CD14-positive monocyte (primary cell): Measurements from ENCODE around the gene CFAP44. TPM values are rescaled to one million over a fixed set of nuclear protein-coding genes. Genes with fewer than 3 reads are reported as not detected.

Source experiments
- DNase-seq, 3 donors: peaks; one replicate each; pipeline ENCODE4 v3.0.0-alpha.2; 2011 to 2022
- H2AFZ ChIP-seq: 2 replicates; pipeline ENCODE4 v1.6.0; 2012; ENCODE audit warnings: mild to moderate bottlenecking, low read depth, low read length, inconsistent platforms; ENCODE audit not compliant: insufficient read depth, poor library complexity, severe bottlenecking
- H3K27ac ChIP-seq, 2 donors: 1 replicate in 1 of 2; 2 replicates in 1 of 2; pipeline ENCODE4 v1.5.1; 2012 to 2013; ENCODE audit warnings: low read length in 2 of 2, control low read depth in 1 of 2, inconsistent platforms in 1 of 2, low read depth in 1 of 2, mild to moderate bottlenecking in 1 of 2
- H3K27me3 ChIP-seq, 2 donors: one replicate each; pipeline versions ENCODE4 v1.6.0 to v1.6.1; 2011 to 2013; ENCODE audit warnings: low read length in 2 of 2; ENCODE audit not compliant: control insufficient read depth in 2 of 2, insufficient read depth in 2 of 2
- H3K36me3 ChIP-seq, 2 donors: replicated peaks in 1 of 2; 1 replicate in 1 of 2; 2 replicates in 1 of 2; pipeline versions ENCODE4 v1.5.1 to v1.6.1; 2012 to 2013; ENCODE audit warnings: low read length in 2 of 2, control low read depth in 1 of 2, inconsistent platforms in 1 of 2, mild to moderate bottlenecking in 1 of 2; ENCODE audit not compliant: insufficient read depth in 2 of 2, control insufficient read depth in 1 of 2
- H3K4me1 ChIP-seq, 2 donors: 1 replicate in 1 of 2; 2 replicates in 1 of 2; pipeline versions ENCODE4 v1.5.1 to v1.6.1; 2012 to 2013; ENCODE audit warnings: low read length in 2 of 2, control low read depth in 1 of 2, inconsistent platforms in 1 of 2, mild to moderate bottlenecking in 1 of 2, moderate library complexity in 1 of 2; ENCODE audit not compliant: insufficient read depth in 2 of 2, control insufficient read depth in 1 of 2
- H3K4me2 ChIP-seq: replicated peaks from 2 replicates; pipeline ENCODE3; 2012; ENCODE audit warnings: low read length, moderate library complexity, mild to moderate bottlenecking; ENCODE audit not compliant: poor library complexity, severe bottlenecking; ENCODE audit errors: extremely low read depth
- H3K4me3 ChIP-seq, 3 experiments: fragments of 200-600 bp in 1 of 3; sonication (generic) in 1 of 3; replicated peaks in 1 of 3; 1 replicate in 2 of 3; 2 replicates in 1 of 3; pipeline ENCODE4 v1.5.1; 2011 to 2013; ENCODE audit warnings: low read length in 3 of 3, mild to moderate bottlenecking in 3 of 3, control low read depth in 2 of 3, low read depth in 2 of 3, inconsistent platforms in 1 of 3, moderate library complexity in 1 of 3
- H3K79me2 ChIP-seq: 2 replicates; pipeline ENCODE4 v1.6.0; 2012; ENCODE audit warnings: mild to moderate bottlenecking, control low read depth, inconsistent platforms, low read length, moderate library complexity; ENCODE audit not compliant: insufficient read depth
- H3K9ac ChIP-seq: 2 replicates; pipeline ENCODE4 v1.6.0; 2017; ENCODE audit warnings: low read length, mild to moderate bottlenecking; ENCODE audit not compliant: insufficient read depth, poor library complexity, severe bottlenecking
- H3K9me3 ChIP-seq, 2 donors: replicated peaks in 1 of 2; 1 replicate in 1 of 2; 2 replicates in 1 of 2; pipeline versions ENCODE4 v1.5.1 to v1.6.1; 2012 to 2013; ENCODE audit warnings: low read length in 2 of 2, control low read depth in 1 of 2; ENCODE audit not compliant: control insufficient read depth in 1 of 2, insufficient read depth in 1 of 2
- H4K20me1 ChIP-seq: 2 replicates; pipeline ENCODE4 v1.6.0; 2012; ENCODE audit warnings: mild to moderate bottlenecking, low read length, control low read depth, moderate library complexity; ENCODE audit not compliant: insufficient read depth
- H3K27ac Mint-ChIP-seq, 7 donors: one replicate each; pipeline ENCODE4 v1.8.0; 2020; ENCODE audit warnings: mild to moderate bottlenecking in 7 of 7, mixed read lengths in 7 of 7, moderate library complexity in 6 of 7, inconsistent platforms in 2 of 7
- H3K27me3 Mint-ChIP-seq, 3 donors: one replicate each; pipeline ENCODE4 v1.8.0; 2021 to 2022; ENCODE audit warnings: low read depth in 3 of 3, mild to moderate bottlenecking in 3 of 3, mixed read lengths in 3 of 3, moderate library complexity in 3 of 3, inconsistent platforms in 1 of 3
- H3K36me3 Mint-ChIP-seq, 2 donors: one replicate each; pipeline ENCODE4 v1.8.0; 2020; ENCODE audit warnings: mixed read lengths in 2 of 2, inconsistent platforms in 1 of 2, mild to moderate bottlenecking in 1 of 2
- H3K4me1 Mint-ChIP-seq: one replicate; pipeline ENCODE4 v1.8.0; 2020; ENCODE audit warnings: mild to moderate bottlenecking, mixed read lengths
- H3K4me3 Mint-ChIP-seq, 2 donors: one replicate each; pipeline ENCODE4 v1.8.0; 2020; ENCODE audit warnings: mild to moderate bottlenecking in 2 of 2, mixed read lengths in 2 of 2, moderate library complexity in 1 of 2
- H3K9me3 Mint-ChIP-seq, 7 donors: one replicate each; pipeline ENCODE4 v1.8.0; 2020 to 2022; ENCODE audit warnings: mixed read lengths in 7 of 7, mild to moderate bottlenecking in 6 of 7, moderate library complexity in 6 of 7, inconsistent platforms in 2 of 7
- CTCF ChIP-seq: fragments of 200-600 bp; IDR thresholded peaks from one replicate; pipeline ENCODE4 v1.8.0; 2022; ENCODE audit warnings: antibody characterized with exemption, mild to moderate bottlenecking
- WGBS: methylation state at CpG from one replicate; pipeline ENCODE4 v1.1.5; 2013; ENCODE audit warnings: missing lambda C conversion rate; ENCODE audit not compliant: insufficient coverage; 5-methylcytosine and 5-hydroxymethylcytosine counted together
- intact Hi-C, 2 donors: fragments of 100-400 bp; cut with micrococcal nuclease; formaldehyde crosslinking; loops; one replicate each; pipeline versions ENCODE4 v1.15.0 to v1.15.1; 2023
- polyA plus RNA-seq, 3 donors: library from polyadenylated mRNA; depleted of rRNA in 1 of 3; unstranded in 2 of 3; stranded (reverse) in 1 of 3; fragments of 300-500 nt in 2 of 3; fragments of >200 nt in 1 of 3; fragmentation: Illumina TruSeq in 2 of 3; gene quantifications; 1 replicate in 2 of 3; 2 replicates in 1 of 3; pipeline ENCODE4 v1.2.3, GENCODE V29; 2012 to 2021

CFAP44 gene
- polyA plus RNA-seq, 3 donors: 0.08 to 2.1 TPM; not detected in 1

GRCh38 chr3:113437411-113437810 lies 3.9 kb downstream of the CFAP44 start:
- Histone ChIP-seq H3K36me3 (no peaks in the 10 kb centered on the region), H3K79me2 (no peaks in the 10 kb centered on the region), H2AFZ (no peak overlapping the region), H3K9me3 (no peaks in the 10 kb centered on the region), H3K4me2 (no peak overlapping the region), H3K4me3 (no peak overlapping the region), H3K4me1 (peaks cover 3 to 6% of the 10 kb centered on the region in 2 donors), H3K27ac (no peak overlapping the region), H4K20me1 (no peaks in the 10 kb centered on the region), H3K9ac (no peak overlapping the region), H3K27me3 (no peaks in the 10 kb centered on the region)
- H3K9me3 Mint-ChIP-seq: peaks cover 0 to 4% (median 0%) of the 10 kb centered on the region in 7 donors
- WGBS: no CpG with 5 or more reads among the region's 3 CpGs
- H3K4me1 Mint-ChIP-seq: peaks cover 3% of the 10 kb centered on the region
- peaks cover 5 to 6% of the 10 kb centered on the region in 2 donors for H3K36me3 Mint-ChIP-seq
- intact Hi-C loops: no loop called here
- peaks cover 0 to 2% (median 2%) of the 10 kb centered on the region in 3 donors for H3K27me3 Mint-ChIP-seq
- DNase-seq: no peak
- no peak for TF ChIP-seq CTCF
- H3K27ac Mint-ChIP-seq: no peak overlapping the region
- no peak overlapping the region for H3K4me3 Mint-ChIP-seq

- no peak for DNase-seq
- Histone ChIP-seq H3K4me2 (no peak overlapping the region), H4K20me1 (no peaks in the 10 kb centered on the region), H3K36me3 (no peaks in the 10 kb centered on the region), H3K4me1 (peaks cover 3 to 6% of the 10 kb centered on the region in 2 donors), H3K27me3 (no peaks in the 10 kb centered on the region), H3K4me3 (no peak overlapping the region), H3K79me2 (no peaks in the 10 kb centered on the region), H3K9ac (no peak overlapping the region), H2AFZ (no peak overlapping the region), H3K9me3 (no peaks in the 10 kb centered on the region), H3K27ac (no peak overlapping the region)
- no peak overlapping the region for H3K4me3 Mint-ChIP-seq
- H3K27ac Mint-ChIP-seq: no peak overlapping the region
- 100% methylated on average over 1 of the region's 1 CpG for WGBS
- H3K4me1 Mint-ChIP-seq: peaks cover 3% of the 10 kb centered on the region
- peaks cover 0 to 2% (median under 1%) of the 10 kb centered on the region in 3 donors for H3K27me3 Mint-ChIP-seq
- intact Hi-C loops: no loop called here
- peaks cover 6 to 8% of the 10 kb centered on the region in 2 donors for H3K36me3 Mint-ChIP-seq
- TF ChIP-seq CTCF: no peak
- H3K9me3 Mint-ChIP-seq: peaks cover 0 to 4% (median 0%) of the 10 kb centered on the region in 7 donors
Observed at GRCh38 chr3:113436809-113437208, 4.5 kb downstream of the CFAP44 start.
